ENCODE results near the gene CDC45. TPM values are rescaled to one million over a fixed set of nuclear protein-coding genes. Genes with fewer than 3 reads are reported as not detected.

Gene CDC45
- total RNA-seq, 1 donor from 2014 or later = 2.2 TPM

- no peak for DNase-seq (ENCODE audit: low spot score)
- TF ChIP-seq, protein P1, sequence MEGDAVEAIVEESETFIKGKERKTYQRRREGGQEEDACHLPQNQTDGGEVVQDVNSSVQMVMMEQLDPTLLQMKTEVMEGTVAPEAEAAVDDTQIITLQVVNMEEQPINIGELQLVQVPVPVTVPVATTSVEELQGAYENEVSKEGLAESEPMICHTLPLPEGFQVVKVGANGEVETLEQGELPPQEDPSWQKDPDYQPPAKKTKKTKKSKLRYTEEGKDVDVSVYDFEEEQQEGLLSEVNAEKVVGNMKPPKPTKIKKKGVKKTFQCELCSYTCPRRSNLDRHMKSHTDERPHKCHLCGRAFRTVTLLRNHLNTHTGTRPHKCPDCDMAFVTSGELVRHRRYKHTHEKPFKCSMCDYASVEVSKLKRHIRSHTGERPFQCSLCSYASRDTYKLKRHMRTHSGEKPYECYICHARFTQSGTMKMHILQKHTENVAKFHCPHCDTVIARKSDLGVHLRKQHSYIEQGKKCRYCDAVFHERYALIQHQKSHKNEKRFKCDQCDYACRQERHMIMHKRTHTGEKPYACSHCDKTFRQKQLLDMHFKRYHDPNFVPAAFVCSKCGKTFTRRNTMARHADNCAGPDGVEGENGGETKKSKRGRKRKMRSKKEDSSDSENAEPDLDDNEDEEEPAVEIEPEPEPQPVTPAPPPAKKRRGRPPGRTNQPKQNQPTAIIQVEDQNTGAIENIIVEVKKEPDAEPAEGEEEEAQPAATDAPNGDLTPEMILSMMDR (IDR thresholded peaks at IDR 0.05) = no peak
- no peaks in the 10 kb centered on the region for H3K9me3 Mint-ChIP-seq (ENCODE audit: low read depth)
- no peak overlapping the region for H3K4me3 Mint-ChIP-seq (ENCODE audit: unreplicated experiment)
- no peak overlapping the region for H3K27ac Mint-ChIP-seq (ENCODE audit: unreplicated experiment)
- no peaks in the 10 kb centered on the region for H3K27me3 Mint-ChIP-seq (ENCODE audit: low read depth)
- H3K4me1 Mint-ChIP-seq (ENCODE audit: low read depth) = peaks cover 24% of the 10 kb centered on the region
- H3K36me3 Mint-ChIP-seq (ENCODE audit: low read depth) = peaks cover 30% of the 10 kb centered on the region
Observed at GRCh38 chr22:19473578-19473977, 6.1 kb upstream of the CDC45 start.

DNA sequence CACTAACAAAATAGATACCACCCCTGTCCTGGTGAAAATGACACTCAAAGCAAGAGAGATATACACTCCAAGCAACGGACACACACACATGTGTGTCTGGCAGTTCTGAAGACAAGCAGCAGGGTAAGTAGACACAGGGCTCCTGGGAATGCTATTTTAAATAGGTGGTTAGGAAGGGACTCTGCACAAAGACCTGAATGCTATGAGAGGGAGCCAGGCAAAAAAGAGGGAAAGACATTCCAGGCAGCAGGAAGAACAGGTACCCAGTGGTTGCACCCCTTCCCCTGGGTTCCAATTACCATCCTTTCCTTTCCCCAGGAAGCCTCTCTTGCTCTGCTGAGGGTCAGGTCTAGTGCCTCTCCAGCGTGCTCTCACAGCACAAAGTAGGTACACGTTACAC is 3.7 kb upstream of the CDC45 start:
- Mint-ChIP-seq H3K4me1 (ENCODE audit: low read depth) (peaks cover 39% of the 10 kb centered on the region), H3K36me3 (ENCODE audit: low read depth) (peaks cover 16% of the 10 kb centered on the region), H3K4me3 (ENCODE audit: unreplicated experiment) (no peak overlapping the region), H3K9me3 (ENCODE audit: low read depth) (no peaks in the 10 kb centered on the region), H3K27me3 (ENCODE audit: low read depth) (no peaks in the 10 kb centered on the region), H3K27ac (ENCODE audit: unreplicated experiment) (no peak overlapping the region)
- TF ChIP-seq, protein P1 (IDR thresholded peaks at IDR 0.05) = no peak
- no peak for DNase-seq (ENCODE audit: low spot score)

DNA sequence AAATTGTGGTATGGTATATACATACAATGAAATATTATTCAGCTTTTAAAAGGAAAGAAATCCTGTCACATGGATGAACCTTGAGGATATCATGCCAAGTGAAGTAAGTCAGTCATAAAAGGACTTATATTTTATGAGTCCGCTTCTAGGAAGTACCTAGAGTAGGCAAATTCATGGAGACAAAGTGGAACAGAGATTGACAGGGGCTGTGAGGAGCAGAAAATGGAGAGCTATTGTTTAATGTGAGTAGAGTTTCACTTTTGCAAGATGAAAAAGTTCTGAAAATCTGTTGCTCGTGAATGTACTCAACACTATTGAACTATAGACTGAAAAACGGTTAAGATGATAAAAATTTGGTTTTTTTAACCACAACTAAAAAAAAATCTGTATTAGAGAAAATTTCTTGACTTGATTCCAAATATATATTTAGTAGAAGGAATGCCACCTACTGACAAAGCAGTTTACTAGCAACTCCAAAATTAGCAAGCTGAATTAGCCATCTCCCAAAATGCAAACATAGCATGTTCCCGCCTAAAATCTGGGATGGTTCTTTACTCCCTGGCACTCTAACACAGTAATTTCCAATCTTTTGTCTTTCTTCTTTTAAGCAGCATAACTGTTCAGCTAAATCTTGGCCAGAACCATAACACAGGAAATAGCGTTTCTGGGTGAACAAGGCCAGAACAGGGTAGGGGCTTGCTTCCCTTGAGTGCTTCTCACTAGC is 2.2 kb upstream of the CDC45 start:
- H3K27ac Mint-ChIP-seq (ENCODE audit: unreplicated experiment) = peak overlapping the region; percentile 99
- TF ChIP-seq, protein P1 (IDR thresholded peaks at IDR 0.05) = peak; percentile 73

DNA sequence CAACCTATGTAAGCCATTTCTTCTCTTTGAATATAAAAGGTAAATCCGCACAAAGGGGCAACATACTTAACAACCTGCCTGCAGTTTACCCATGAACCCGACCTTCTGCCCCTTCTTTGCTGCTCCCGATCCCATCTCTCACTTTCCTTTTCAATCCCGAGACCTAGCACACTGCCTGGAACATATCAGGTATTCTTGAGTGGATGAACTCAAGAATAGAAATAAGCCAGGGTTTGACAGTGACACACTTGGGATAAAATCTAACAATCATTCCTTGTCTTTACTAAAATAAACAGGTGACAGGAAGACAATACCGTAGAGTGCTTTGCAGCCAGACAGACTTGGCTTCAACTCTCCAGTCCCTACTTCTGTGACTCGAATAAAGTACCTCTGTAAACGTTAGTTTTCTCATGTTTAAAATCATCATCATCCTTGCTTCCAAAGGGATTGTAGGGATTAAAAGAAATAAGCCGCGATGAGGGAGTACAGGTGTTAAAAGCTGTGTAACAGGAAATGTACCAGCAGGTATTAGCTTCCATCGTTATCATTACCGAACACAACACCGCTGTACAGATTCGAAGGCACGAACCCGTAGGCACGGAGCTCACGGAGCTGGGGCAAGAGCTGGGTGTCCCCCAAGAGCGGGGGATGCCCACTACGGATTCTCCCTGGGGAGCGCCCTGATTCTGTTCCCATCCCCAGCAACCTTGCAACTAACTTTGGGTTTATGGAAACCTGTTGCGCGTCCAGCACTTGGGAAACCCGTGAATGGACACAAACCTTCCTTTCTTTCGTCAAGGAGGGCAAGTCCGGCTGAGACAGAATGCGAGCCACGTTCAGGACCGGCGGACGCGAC is 1.4 kb upstream of the CDC45 start:
- DNase-seq (ENCODE audit: low spot score) = no peak

More for the DNA sequence above, 2.2 kb upstream of the CDC45 start:
- H3K36me3 Mint-ChIP-seq (ENCODE audit: low read depth) = peaks cover 10% of the 10 kb centered on the region
- H3K4me3 Mint-ChIP-seq (ENCODE audit: unreplicated experiment) = peak overlapping the region; percentile 97
- no peaks in the 10 kb centered on the region for H3K27me3 Mint-ChIP-seq (ENCODE audit: low read depth)
- DNase-seq (ENCODE audit: low spot score) = no peak
- H3K4me1 Mint-ChIP-seq (ENCODE audit: low read depth) = peaks cover 39% of the 10 kb centered on the region
- H3K9me3 Mint-ChIP-seq (ENCODE audit: low read depth) = no peaks in the 10 kb centered on the region

GRCh38 chr22:19478901-19479354 is 792 bp upstream of the CDC45 start, which contains the start of gene UFD1:
UFD1 (minus strand) TSS chr22:19479193; CDS start chr22:19479085, 108 bp downstream.
- Mint-ChIP-seq H3K36me3 (ENCODE audit: low read depth) (peaks cover 5% of the 10 kb centered on the region), H3K9me3 (ENCODE audit: low read depth) (no peaks in the 10 kb centered on the region), H3K27me3 (ENCODE audit: low read depth) (no peaks in the 10 kb centered on the region), H3K4me3 (ENCODE audit: unreplicated experiment) (peak within 1 kb of the TSS; percentile 97), H3K4me1 (ENCODE audit: low read depth) (peaks cover 39% of the 10 kb centered on the region), H3K27ac (ENCODE audit: unreplicated experiment) (peak within 1 kb of the TSS; percentile 99)
- DNase-seq (ENCODE audit: low spot score) = peak; percentile 97
- TF ChIP-seq, protein P1 (IDR thresholded peaks at IDR 0.05) = no peak

More for the DNA sequence above, 1.4 kb upstream of the CDC45 start:
- TF ChIP-seq, protein P1 (IDR thresholded peaks at IDR 0.05) = no peak
- peaks cover 8% of the 10 kb centered on the region for H3K36me3 Mint-ChIP-seq (ENCODE audit: low read depth)
- H3K27me3 Mint-ChIP-seq (ENCODE audit: low read depth) = no peaks in the 10 kb centered on the region
- peak overlapping the region; percentile 99 for H3K27ac Mint-ChIP-seq (ENCODE audit: unreplicated experiment)
- H3K4me1 Mint-ChIP-seq (ENCODE audit: low read depth) = peaks cover 39% of the 10 kb centered on the region
- no peaks in the 10 kb centered on the region for H3K9me3 Mint-ChIP-seq (ENCODE audit: low read depth)
- H3K4me3 Mint-ChIP-seq (ENCODE audit: unreplicated experiment) = peak overlapping the region; percentile 97

All from chondrocyte (in vitro differentiated cells).